Skeletal muscle satellite cell (primary cell): ENCODE results near the gene TALDO1.

Experiments
- H3K27me3 ChIP-seq: 2 replicates; pipeline ENCODE4 v1.7.0; 2013; ENCODE audit warnings: low read length; ENCODE audit not compliant: control insufficient read depth, insufficient read depth
- H3K36me3 ChIP-seq: 2 replicates; pipeline ENCODE4 v1.7.0; 2013; ENCODE audit warnings: mild to moderate bottlenecking, control low read depth, low read length; ENCODE audit not compliant: insufficient read depth
- H3K4me1 ChIP-seq: 2 replicates; pipeline ENCODE4 v1.7.0; 2013; ENCODE audit warnings: low read length; ENCODE audit not compliant: control insufficient read depth, insufficient read depth
- H3K4me2 ChIP-seq: 2 replicates; pipeline ENCODE4 v1.7.0; 2013; ENCODE audit warnings: mild to moderate bottlenecking, low read length
- H3K4me3 ChIP-seq: 2 replicates; pipeline ENCODE4 v1.7.0; 2013; ENCODE audit warnings: low read length
- H3K9ac ChIP-seq: 2 replicates; pipeline ENCODE4 v1.7.0; 2013; ENCODE audit warnings: mild to moderate bottlenecking, low read depth, low read length, moderate library complexity
- H3K9me3 ChIP-seq: replicated peaks from 2 replicates; pipeline ENCODE4 v1.7.0; 2013; ENCODE audit warnings: mild to moderate bottlenecking, control low read depth, low read length

Gene TALDO1

DNA sequence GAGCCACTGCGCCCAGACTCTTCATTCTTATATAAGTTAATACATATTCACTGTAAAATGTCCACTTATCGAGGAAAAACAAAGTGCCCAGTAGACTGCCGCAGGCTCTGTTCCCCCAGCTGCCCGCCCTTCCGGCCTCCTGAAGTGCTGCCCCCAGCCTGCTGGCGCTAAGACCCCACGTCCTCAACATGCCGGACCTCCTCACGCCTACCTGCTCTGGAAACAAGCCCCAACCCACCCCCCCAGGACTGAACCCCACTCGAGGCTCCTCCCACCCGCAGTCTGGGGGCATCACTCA is 28.9 kb downstream of the TALDO1 start:
- peak overlapping the region; percentile 97 for H3K9ac ChIP-seq
- peak overlapping the region; percentile 97 for H3K4me2 ChIP-seq
- H3K4me3 ChIP-seq, result peak overlapping the region; percentile 94
- peaks cover 36% of the 10 kb centered on the region for H3K36me3 ChIP-seq
- no peaks in the 10 kb centered on the region for H3K9me3 ChIP-seq
- no peaks in the 10 kb centered on the region for H3K27me3 ChIP-seq
- peaks cover 42% of the 10 kb centered on the region for H3K4me1 ChIP-seq

DNA sequence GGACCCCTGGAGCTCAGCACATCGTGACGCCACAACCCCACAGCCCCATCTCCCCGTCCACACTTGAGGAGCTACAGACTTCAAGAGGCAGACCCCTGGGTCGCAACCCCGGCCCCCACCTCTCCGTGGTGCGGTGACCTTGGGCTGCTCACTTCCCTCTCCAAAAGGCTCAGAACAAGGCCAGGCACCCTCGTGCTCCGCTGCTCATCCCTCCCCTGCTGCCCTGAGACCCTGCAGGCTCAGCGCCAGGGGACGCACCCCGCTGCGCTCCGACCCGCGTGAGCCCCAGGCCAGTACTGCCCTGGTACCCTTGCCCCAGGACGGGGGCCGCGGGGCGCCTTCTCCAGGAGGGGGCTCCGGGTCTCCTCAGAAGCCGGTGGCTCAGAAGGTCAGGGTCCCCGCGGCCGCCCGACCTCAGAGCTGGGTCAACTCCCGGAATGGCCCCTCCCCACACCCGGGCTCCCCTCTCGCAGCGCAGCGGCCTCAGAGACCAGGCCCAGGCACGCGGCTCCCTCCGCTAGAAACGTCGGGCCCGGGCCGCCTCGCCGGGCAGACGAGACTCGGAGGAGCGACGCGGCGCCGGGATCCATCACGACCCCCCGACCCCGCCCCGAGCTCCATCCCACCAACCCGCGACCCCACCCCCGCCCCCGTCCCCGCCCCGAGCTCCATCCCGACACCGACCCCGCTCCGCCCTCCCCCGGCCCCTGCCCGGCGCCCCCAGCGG is 29.5 kb downstream of the TALDO1 start:
- Histone ChIP-seq H3K27me3 (no peaks in the 10 kb centered on the region), H3K4me3 (peak overlapping the region; percentile 94), H3K4me1 (peaks cover 42% of the 10 kb centered on the region), H3K9me3 (no peaks in the 10 kb centered on the region), H3K36me3 (peaks cover 31% of the 10 kb centered on the region), H3K9ac (peak overlapping the region; percentile 97), H3K4me2 (peak overlapping the region; percentile 97)

DNA sequence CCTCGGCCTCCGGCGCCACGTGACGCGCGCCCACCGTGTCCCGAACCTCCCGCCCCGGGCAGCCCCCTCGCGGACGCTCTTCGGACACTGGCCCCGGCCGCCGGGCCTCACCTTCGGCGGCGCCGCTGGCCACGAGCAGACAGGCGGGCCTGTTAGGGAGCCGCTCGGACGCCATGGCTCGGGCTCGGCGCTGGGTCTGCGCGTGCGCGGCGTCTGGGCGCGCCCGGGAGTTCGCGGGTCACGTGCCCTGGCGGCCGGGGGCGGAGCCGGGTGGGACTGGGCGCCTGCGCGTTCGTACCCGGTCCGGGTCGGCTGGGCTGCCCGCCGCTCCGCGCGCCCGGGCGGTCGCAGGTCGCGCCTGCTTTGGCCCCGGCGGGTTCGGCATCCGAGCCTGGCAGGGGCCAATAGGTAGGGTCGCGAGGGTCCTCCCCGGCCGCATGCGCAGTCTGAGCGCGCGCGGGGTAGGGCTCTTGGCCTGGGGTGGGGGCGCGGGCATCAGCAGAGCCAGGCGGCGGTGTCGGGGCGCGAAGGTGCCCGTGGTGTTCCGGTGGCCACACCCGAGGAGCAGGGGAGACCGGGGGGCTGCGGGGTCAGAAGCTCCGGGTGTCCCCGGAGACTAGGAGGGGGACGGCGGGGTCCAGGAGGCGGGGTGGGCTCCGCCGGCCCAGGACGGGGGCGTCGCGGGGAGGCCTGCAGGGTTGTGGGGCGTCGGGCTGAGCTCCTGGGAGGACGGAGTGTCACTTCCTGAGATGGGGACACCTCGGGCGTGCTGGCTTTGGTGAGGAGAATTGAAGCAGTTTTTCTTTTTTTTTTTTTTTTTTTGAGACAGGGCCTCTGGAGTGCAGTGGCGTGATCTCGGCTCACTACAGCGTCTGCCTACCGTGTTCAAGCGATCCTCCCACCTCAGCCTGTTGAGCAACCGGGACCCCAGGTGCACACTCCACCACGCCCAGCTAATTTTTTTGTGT is 30.3 kb downstream of the TALDO1 start, which contains the start of gene GATD1:
TSS of gene GATD1 (minus strand) at position 200 of the 968 bp plus-strand sequence. CDS start at position 175, 25 bp downstream.
- no peaks in the 10 kb centered on the region for H3K27me3 ChIP-seq
- H3K36me3 ChIP-seq, result peaks cover 23% of the 10 kb centered on the region
- H3K9ac ChIP-seq, result peak within 1 kb of the TSS; percentile 97
- H3K4me2 ChIP-seq, result peak within 1 kb of the TSS; percentile 97
- H3K4me3 ChIP-seq, result peak within 1 kb of the TSS; percentile 94
- peaks cover 39% of the 10 kb centered on the region for H3K4me1 ChIP-seq
- no peaks in the 10 kb centered on the region for H3K9me3 ChIP-seq

DNA sequence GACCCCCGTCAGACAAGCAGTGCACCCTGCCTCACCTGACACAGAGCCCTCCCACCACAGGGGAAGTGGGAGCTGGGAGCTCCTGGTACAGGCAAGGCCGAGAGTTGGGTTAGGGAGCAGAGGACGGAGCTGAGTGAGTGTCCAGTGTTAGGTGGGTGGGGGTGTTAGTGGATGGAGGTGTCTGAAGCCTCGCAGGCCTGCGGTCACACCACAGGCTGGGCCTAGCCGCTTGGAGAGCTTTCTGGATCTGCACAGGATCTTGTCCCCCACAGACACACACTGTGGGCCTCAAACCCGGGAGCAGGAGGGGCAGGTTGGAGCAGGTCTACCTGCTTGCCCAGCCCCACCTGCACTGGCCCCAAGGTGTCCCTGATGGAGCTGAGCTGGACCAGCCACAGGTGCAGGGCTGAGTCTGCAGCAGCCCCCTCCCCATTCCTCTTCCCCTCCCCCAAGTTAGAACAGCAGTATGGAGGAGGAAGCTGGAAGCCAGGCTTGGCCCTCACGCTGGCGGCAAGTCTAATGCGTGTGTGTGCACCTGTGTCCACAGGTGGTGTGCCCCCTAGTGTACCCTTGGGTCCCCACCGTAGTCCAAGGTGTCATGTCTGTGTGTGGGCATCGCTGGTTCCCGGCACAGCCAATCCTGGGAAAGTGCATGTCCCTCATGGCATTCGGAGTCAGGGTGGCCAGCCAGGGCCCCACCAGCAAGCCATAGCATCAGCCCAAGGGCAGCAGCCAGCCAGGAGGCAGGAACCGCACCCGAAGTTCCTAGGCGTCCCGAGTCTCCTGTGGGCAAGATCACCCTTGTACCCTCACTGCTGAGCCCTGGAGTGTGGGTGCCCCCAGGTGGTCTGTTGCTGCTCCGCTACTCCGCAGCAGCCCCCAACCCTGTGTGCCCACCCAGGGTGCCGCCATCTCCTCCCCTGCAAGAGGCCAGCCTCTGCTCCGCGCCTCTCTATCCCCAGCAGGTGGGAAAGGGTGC is 32.0 kb downstream of the TALDO1 start:
- no peak overlapping the region for H3K4me2 ChIP-seq
- H3K36me3 ChIP-seq, result peaks cover 10% of the 10 kb centered on the region
- peaks cover 40% of the 10 kb centered on the region for H3K4me1 ChIP-seq
- H3K9me3 ChIP-seq, result no peaks in the 10 kb centered on the region
- H3K9ac ChIP-seq, result no peak overlapping the region
- no peaks in the 10 kb centered on the region for H3K27me3 ChIP-seq
- no peak overlapping the region for H3K4me3 ChIP-seq

DNA sequence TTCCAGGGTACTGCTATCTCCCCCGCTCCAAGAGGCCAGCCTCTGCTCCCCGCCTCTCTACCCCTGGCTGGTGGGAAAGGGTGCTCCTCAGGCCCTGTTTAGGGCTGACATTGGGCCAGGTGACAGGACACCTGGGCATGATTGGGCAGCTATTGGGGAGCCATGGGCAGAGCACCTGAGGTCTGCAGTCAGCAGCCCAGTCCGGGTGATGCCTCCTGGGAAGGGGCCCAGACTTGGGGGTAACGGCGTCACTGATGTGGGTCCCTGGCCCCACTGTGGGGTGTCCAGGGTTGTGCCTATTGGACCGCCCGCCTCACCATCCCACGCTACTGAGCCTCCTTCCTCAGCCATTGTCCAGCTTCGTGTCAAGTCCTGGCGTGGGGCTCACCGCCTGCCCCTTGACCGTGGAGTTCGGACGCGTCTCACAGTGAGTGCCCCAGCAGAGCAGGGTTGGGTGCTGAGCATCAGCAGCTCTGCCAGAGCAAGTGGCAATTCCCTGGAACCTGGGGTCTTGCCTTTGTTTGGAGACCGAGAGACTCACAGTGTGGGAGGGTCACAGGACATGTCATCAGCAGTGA is 32.8 kb downstream of the TALDO1 start:
- H3K9me3 ChIP-seq, result no peaks in the 10 kb centered on the region
- H3K27me3 ChIP-seq, result no peaks in the 10 kb centered on the region
- peaks cover 37% of the 10 kb centered on the region for H3K4me1 ChIP-seq
- H3K4me2 ChIP-seq, result peak overlapping the region; percentile 13
- H3K36me3 ChIP-seq, result peaks cover 7% of the 10 kb centered on the region
- H3K9ac ChIP-seq, result no peak overlapping the region
- H3K4me3 ChIP-seq, result no peak overlapping the region

DNA sequence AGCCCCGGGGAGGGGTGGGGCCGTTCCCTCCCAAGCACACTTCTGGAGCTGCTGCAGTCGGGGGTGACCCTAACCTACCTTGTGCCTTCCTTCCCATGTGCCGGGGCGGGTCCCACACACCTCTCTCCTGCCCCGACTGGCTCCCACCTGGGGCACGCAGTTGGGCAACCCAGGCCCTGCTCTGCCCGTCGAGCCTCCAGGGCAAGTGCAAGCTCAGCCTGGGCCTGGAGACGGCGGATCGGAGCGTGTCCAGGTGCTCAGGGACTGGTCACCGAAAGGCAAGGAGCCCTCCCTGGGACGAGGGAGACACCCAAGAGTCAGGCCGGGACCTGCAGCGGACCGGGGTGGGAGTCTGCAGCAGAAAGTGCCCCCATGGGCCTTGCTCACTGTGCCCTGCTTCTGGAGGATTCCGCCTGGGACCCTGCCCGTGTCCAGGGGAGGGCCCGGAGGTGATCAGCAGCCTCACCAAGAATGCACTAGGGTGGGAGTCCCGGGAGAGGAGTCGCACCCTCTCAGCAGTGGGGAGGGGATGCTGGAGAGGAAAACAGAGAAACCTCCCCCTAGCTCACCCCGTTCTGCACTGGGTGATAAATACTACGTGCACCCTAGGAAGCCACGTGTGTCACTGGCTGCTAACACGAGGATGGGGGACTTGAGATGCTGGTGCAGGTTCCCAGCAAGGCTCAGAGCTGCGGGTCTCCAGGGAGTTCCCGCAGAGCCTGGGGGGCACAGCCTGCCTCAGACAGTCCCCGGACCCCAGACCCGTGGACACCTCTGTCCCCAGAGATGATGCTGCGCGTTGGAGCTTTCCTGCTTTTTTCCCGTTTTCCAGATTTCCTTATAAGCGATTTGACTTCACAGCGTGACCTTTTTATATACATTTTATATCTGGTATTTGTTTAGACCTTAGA is 35.3 kb downstream of the TALDO1 start:
- no peak overlapping the region for H3K4me3 ChIP-seq

DNA sequence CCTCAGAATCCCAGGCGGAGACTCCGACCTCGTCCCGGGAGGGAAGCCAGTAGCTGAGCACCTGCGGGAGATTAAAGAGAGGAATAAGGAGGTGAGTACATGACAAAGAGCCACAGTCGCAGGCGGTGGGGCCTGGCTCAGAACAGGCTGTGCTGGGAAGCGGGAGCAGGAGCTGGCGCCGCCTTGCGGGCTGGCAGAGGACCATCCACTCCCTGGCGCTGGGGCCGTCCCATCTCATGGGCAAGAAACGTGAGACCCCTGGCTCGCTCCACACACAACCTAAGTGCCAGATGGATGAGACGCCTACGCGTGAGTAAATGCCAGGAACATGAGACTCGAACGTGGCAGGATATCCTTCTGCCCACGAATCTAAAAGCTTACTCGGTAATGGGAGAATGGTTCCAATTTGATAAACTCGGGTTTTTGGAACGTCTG is 36.3 kb downstream of the TALDO1 start:
- Histone ChIP-seq H3K4me2 (peak overlapping the region; percentile 66), H3K36me3 (peaks cover 7% of the 10 kb centered on the region), H3K9me3 (no peaks in the 10 kb centered on the region), H3K9ac (peak overlapping the region; percentile 46), H3K4me1 (peaks cover 17% of the 10 kb centered on the region), H3K4me3 (no peak overlapping the region), H3K27me3 (no peaks in the 10 kb centered on the region)

More for the DNA sequence above, 35.3 kb downstream of the TALDO1 start:
- Histone ChIP-seq H3K4me2 (peak overlapping the region; percentile 66), H3K4me1 (peaks cover 24% of the 10 kb centered on the region), H3K27me3 (no peaks in the 10 kb centered on the region), H3K9ac (peak overlapping the region; percentile 38), H3K9me3 (no peaks in the 10 kb centered on the region), H3K36me3 (peaks cover 7% of the 10 kb centered on the region)

DNA sequence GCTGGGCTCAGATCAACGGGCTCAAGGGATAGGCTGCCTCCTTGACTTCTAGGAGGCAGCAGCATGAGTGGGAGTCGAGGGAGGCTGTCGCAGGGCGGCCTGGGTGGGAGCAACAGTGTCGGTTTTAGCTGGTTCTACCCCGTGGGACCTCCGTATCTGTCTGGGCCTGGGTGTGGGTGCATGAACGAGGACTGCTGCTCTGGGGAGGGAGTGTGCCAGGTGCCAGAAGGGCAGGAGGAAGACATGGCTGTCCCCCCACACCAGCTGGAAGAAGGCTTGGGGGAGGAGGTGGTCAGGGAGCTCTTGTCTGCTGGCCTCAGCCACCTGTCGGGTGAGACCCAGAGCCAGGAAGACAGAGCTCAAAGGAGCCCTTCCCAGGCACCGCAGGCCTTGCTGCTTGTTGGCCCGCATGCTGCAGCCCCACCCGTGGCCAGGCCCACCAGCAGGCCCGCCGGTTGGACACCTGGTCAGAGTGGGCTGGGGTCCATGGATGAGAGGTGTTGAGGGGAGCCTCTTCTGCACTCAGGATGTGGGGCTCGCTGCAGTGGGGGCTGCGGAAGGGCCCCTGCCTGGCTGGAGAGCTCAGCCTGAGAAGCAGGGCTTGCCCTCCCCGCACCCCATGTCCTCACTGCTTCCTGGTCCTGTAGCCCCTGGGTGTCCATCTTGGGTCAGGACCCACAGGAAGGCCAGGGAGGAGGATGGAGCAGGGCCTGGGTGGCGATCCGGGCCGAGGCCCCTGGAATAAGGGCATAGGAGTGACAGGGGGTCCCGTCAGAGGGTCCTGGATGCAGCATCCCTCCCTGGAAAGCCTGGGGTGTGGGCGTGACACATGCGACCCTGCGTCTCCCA is 39.2 kb downstream of the TALDO1 start:
- H3K4me3 ChIP-seq, result no peak overlapping the region
- H3K9me3 ChIP-seq, result no peaks in the 10 kb centered on the region
- H3K9ac ChIP-seq, result no peak overlapping the region
- H3K27me3 ChIP-seq, result no peaks in the 10 kb centered on the region
- peaks cover 24% of the 10 kb centered on the region for H3K4me1 ChIP-seq
- no peak overlapping the region for H3K4me2 ChIP-seq
- no peaks in the 10 kb centered on the region for H3K36me3 ChIP-seq

DNA sequence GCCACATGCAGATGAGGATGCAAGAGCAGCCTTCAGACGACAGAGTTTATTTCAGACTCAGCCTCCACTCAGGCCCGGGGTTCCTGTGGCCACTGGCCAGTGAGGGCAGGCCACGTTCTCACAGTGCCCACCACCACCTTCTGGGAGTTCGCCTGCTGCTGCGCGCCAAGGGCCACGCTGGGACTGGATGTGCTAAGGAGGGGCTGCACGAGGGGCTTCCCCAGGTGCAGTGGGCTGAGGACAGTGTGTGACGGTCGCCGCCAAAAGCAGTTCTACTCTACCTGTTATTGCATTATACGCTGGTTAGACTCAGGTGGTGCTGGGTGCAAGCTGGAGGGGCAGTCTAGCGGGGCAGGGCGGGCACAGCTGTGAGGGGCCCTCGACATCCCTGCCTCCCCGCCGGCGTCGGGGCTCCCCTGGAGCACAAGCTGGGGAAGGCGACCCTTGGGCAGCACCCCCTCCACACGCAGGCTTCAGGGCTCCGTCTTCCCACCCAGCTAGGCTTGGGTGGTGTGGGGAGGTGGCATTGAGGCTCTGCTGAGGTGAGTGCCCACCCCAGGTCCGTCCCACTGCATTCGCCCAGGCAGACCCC is 39.9 kb downstream of the TALDO1 start:
- no peak overlapping the region for H3K9ac ChIP-seq
- H3K36me3 ChIP-seq, result no peaks in the 10 kb centered on the region
- H3K4me2 ChIP-seq, result no peak overlapping the region
- no peaks in the 10 kb centered on the region for H3K27me3 ChIP-seq
- H3K9me3 ChIP-seq, result no peaks in the 10 kb centered on the region
- H3K4me3 ChIP-seq, result no peak overlapping the region
- H3K4me1 ChIP-seq, result peaks cover 24% of the 10 kb centered on the region
